ENCODE data around the gene WWOX. TPM values are rescaled to one million over a fixed set of nuclear protein-coding genes. Genes with fewer than 3 reads are reported as not detected.

WWOX gene
- total RNA-seq, 4 donors from 2014 or later, result 12.9 to 53.5 (median 25.6) TPM

- Histone ChIP-seq H3K27ac (no peak overlapping the region), H3K9me3 (no peaks in the 10 kb centered on the region), H3K4me3 (no peak overlapping the region), H3K4me1 (no peaks in the 10 kb centered on the region), H3K27me3 (no peaks in the 10 kb centered on the region), H3K36me3 (peaks cover 0 to 12% of the 10 kb centered on the region in 2 donors)
- TF ChIP-seq POLR2AphosphoS5 (IDR thresholded peaks at IDR 0.05), result no peak
- TF ChIP-seq CTCF (IDR thresholded peaks at IDR 0.05), result no peak
- no peak for TF ChIP-seq EP300 (IDR thresholded peaks at IDR 0.05)
- TF ChIP-seq POLR2A (IDR thresholded peaks at IDR 0.05), result no peak
- WGBS, 2 donors (ENCODE audit: low coverage in 1 of 2), result 93 to 95% methylated on average over 4 of the region's 4 CpGs
- no peak for ATAC-seq
Observed at GRCh38 chr16:78434401-78434800, 334.9 kb downstream of the WWOX start.

- no peak overlapping the region for H3K27ac ChIP-seq
- no peaks in the 10 kb centered on the region for H3K9me3 ChIP-seq
- no peak for ATAC-seq
- no peaks in the 10 kb centered on the region for H3K4me1 ChIP-seq
- H3K4me3 ChIP-seq, result no peak overlapping the region
- WGBS, 2 donors (ENCODE audit: low coverage in 1 of 2), result 100% methylated on average over 3 of the region's 4 CpGs
- TF ChIP-seq CTCF (IDR thresholded peaks at IDR 0.05), result no peak
- no peak for TF ChIP-seq EP300 (IDR thresholded peaks at IDR 0.05)
- TF ChIP-seq POLR2AphosphoS5 (IDR thresholded peaks at IDR 0.05), result no peak
- no peak for TF ChIP-seq POLR2A (IDR thresholded peaks at IDR 0.05)
- no peaks in the 10 kb centered on the region for H3K27me3 ChIP-seq
- peaks cover 0 to 8% of the 10 kb centered on the region in 2 donors for H3K36me3 ChIP-seq
Observed at GRCh38 chr16:78435260-78435659, 335.8 kb downstream of the WWOX start.

GRCh38 chr16:78436023-78436422 is 336.6 kb downstream of the WWOX start:
- Histone ChIP-seq H3K9me3 (no peaks in the 10 kb centered on the region), H3K27ac (no peak overlapping the region), H3K36me3 (peaks cover 0 to 7% of the 10 kb centered on the region in 2 donors), H3K4me1 (no peaks in the 10 kb centered on the region), H3K27me3 (no peaks in the 10 kb centered on the region), H3K4me3 (no peak overlapping the region)
- no peak for ATAC-seq
- no peak for TF ChIP-seq POLR2AphosphoS5 (IDR thresholded peaks at IDR 0.05)
- TF ChIP-seq POLR2A (IDR thresholded peaks at IDR 0.05), result no peak
- TF ChIP-seq CTCF (IDR thresholded peaks at IDR 0.05), result no peak
- TF ChIP-seq EP300 (IDR thresholded peaks at IDR 0.05), result no peak
- WGBS, 2 donors (ENCODE audit: low coverage in 1 of 2), result 93 to 95% methylated on average over 5 to 10 of the region's 10 CpGs

- Histone ChIP-seq H3K4me3 (no peak overlapping the region), H3K9me3 (no peaks in the 10 kb centered on the region), H3K27ac (no peak overlapping the region), H3K27me3 (no peaks in the 10 kb centered on the region), H3K36me3 (peaks cover 0 to 7% of the 10 kb centered on the region in 2 donors), H3K4me1 (no peaks in the 10 kb centered on the region)
- WGBS, 2 donors (ENCODE audit: low coverage in 1 of 2), result 72 to 85% methylated on average over 3 to 6 of the region's 6 CpGs
- TF ChIP-seq CTCF (IDR thresholded peaks at IDR 0.05) (no peak), EP300 (IDR thresholded peaks at IDR 0.05) (no peak), POLR2AphosphoS5 (IDR thresholded peaks at IDR 0.05) (no peak), POLR2A (IDR thresholded peaks at IDR 0.05) (no peak)
- no peak for ATAC-seq
Observed at GRCh38 chr16:78436846-78437245, 337.4 kb downstream of the WWOX start.

GRCh38 chr16:78437352-78437968 is 338.0 kb downstream of the WWOX start:
- TF ChIP-seq EP300 (IDR thresholded peaks at IDR 0.05), result no peak
- peak; percentile 63 to 79 (median 73) for TF ChIP-seq CTCF (IDR thresholded peaks at IDR 0.05)
- no peak for ATAC-seq
- Histone ChIP-seq H3K9me3 (no peaks in the 10 kb centered on the region), H3K27me3 (no peaks in the 10 kb centered on the region), H3K4me3 (no peak overlapping the region), H3K36me3 (peaks cover 0 to 5% of the 10 kb centered on the region in 2 donors), H3K27ac (no peak overlapping the region), H3K4me1 (no peaks in the 10 kb centered on the region)
- 51 to 72% methylated on average over 4 to 6 of the region's 6 CpGs for WGBS, 2 donors (ENCODE audit: low coverage in 1 of 2)

Measured in gastroesophageal sphincter (tissue), 4 donors.